ENCODE results near the gene SPTB.

Gene SPTB

DNA sequence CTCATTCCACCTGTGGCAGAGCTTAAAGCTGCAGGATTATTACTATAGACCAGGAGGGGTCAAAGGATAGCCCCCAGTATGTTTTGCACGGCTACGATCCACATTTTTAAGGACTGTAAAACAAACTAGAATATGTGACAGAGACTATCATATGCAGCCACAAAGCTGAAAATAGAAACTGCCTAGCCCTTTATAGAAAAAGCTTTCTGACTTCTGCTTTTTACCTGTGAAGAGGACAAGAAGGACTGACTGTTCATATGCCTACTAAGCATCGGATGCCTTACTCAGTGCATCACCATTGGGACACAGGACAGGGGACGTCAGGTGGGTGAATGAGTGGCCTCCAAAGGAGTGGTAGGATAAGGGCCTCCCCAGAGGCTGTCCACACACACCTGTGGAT lies 29.8 kb downstream of the SPTB start:
- TF ChIP-seq YY1 (IDR thresholded peaks at IDR 0.05; ENCODE audit: insufficient read depth, insufficient read length) (no peak), SUZ12 (IDR thresholded peaks at IDR 0.05; ENCODE audit: extremely low read depth, insufficient read depth, insufficient read length) (no peak), ZNF274 (IDR thresholded peaks at IDR 0.05; ENCODE audit: low read depth, low read length) (no peak)
- no peak overlapping the region for H3K4me3 ChIP-seq (ENCODE audit: insufficient read length, low read depth)
- H3K9me3 ChIP-seq (ENCODE audit: insufficient read depth, low read length) = no peaks in the 10 kb centered on the region
- no peaks in the 10 kb centered on the region for H3K36me3 ChIP-seq (ENCODE audit: insufficient read depth, insufficient read length, low read length)
- no peak overlapping the region for H3K9ac ChIP-seq (ENCODE audit: insufficient read length, low read depth)
- H3K27me3 ChIP-seq (ENCODE audit: insufficient read depth, insufficient read length) = peaks cover 11% of the 10 kb centered on the region
- DNase-seq (ENCODE audit: low read depth, low spot score) = no peak
- H3K4me1 ChIP-seq (ENCODE audit: insufficient read depth, insufficient read length) = no peaks in the 10 kb centered on the region

DNA sequence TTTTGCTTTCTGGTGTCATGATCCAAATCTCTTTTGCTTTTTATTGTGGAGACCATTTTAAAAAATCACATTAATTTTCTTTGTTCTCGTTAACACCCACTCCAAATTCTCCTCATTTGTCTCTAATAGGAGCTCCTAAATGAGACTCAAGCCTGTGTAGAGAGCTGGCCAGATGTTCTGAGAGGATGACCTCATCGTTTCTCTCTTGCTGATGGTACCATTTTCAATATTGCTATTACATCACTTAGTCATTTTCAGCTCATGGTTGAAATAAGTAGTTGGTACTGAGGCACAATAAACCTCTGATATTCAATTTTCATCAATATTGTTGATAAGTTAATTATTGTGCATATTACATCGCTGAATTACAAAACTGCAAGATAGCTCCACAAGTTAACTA lies 31.5 kb downstream of the SPTB start:
- no peak overlapping the region for H3K4me3 ChIP-seq (ENCODE audit: insufficient read length, low read depth)
- no peak for DNase-seq (ENCODE audit: low read depth, low spot score)
- TF ChIP-seq ZNF274 (IDR thresholded peaks at IDR 0.05; ENCODE audit: low read depth, low read length) (no peak), YY1 (IDR thresholded peaks at IDR 0.05; ENCODE audit: insufficient read depth, insufficient read length) (no peak), SUZ12 (IDR thresholded peaks at IDR 0.05; ENCODE audit: extremely low read depth, insufficient read depth, insufficient read length) (no peak)
- H3K9ac ChIP-seq (ENCODE audit: insufficient read length, low read depth) = no peak overlapping the region
- no peaks in the 10 kb centered on the region for H3K36me3 ChIP-seq (ENCODE audit: insufficient read depth, insufficient read length, low read length)
- H3K27me3 ChIP-seq (ENCODE audit: insufficient read depth, insufficient read length) = peaks cover 11% of the 10 kb centered on the region
- no peaks in the 10 kb centered on the region for H3K4me1 ChIP-seq (ENCODE audit: insufficient read depth, insufficient read length)
- H3K9me3 ChIP-seq (ENCODE audit: insufficient read depth, low read length) = no peaks in the 10 kb centered on the region

DNA sequence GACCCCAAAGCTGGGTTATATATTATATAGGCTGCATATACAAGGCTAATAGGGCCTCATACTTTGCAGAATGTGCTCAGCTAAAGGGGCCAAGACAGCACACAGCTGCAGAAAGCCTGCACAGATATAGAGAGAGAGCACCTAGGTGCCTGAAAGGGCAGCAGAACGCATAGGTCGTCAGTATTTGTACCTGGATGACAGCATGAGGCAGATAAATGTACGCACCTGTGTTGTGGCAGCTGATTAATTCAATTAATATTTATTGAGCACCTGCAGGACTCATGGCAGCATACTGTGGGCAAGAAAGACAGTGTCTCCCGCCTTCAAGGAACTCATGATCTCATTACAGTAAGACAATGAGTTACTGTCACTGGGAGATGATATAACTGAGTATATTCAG lies 33.4 kb downstream of the SPTB start:
- Histone ChIP-seq H3K9me3 (ENCODE audit: insufficient read depth, low read length) (no peaks in the 10 kb centered on the region), H3K4me3 (ENCODE audit: insufficient read length, low read depth) (no peak overlapping the region), H3K27me3 (ENCODE audit: insufficient read depth, insufficient read length) (peaks cover 11% of the 10 kb centered on the region), H3K4me1 (ENCODE audit: insufficient read depth, insufficient read length) (no peaks in the 10 kb centered on the region), H3K36me3 (ENCODE audit: insufficient read depth, insufficient read length, low read length) (no peaks in the 10 kb centered on the region), H3K9ac (ENCODE audit: insufficient read length, low read depth) (no peak overlapping the region)
- DNase-seq (ENCODE audit: low read depth, low spot score) = no peak
- TF ChIP-seq SUZ12 (IDR thresholded peaks at IDR 0.05; ENCODE audit: extremely low read depth, insufficient read depth, insufficient read length) (no peak), YY1 (IDR thresholded peaks at IDR 0.05; ENCODE audit: insufficient read depth, insufficient read length) (no peak), ZNF274 (IDR thresholded peaks at IDR 0.05; ENCODE audit: low read depth, low read length) (no peak)

DNA sequence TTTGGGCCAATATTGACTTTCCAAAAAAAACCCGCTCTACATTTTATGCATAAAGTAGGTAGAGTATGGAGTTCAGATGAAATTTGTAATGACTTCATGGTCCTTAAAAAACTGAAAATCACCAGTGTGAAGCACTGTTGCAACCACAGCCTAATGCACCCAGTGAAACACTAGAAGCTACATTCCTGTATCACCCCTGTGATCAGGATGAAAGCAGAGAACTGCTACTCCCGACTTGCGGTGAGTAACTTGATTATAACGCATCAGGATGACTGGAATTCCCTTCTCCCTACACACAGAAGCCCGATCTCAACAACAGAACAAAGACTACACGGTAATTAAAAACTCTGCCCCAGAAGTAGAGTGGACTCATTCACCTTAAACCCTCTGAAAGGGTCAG lies 33.8 kb downstream of the SPTB start:
- H3K4me3 ChIP-seq (ENCODE audit: insufficient read length, low read depth) = no peak overlapping the region
- H3K27me3 ChIP-seq (ENCODE audit: insufficient read depth, insufficient read length) = peaks cover 11% of the 10 kb centered on the region
- no peak overlapping the region for H3K9ac ChIP-seq (ENCODE audit: insufficient read length, low read depth)
- H3K9me3 ChIP-seq (ENCODE audit: insufficient read depth, low read length) = no peaks in the 10 kb centered on the region
- no peak for TF ChIP-seq YY1 (IDR thresholded peaks at IDR 0.05; ENCODE audit: insufficient read depth, insufficient read length)
- no peak for TF ChIP-seq ZNF274 (IDR thresholded peaks at IDR 0.05; ENCODE audit: low read depth, low read length)
- no peak for TF ChIP-seq SUZ12 (IDR thresholded peaks at IDR 0.05; ENCODE audit: extremely low read depth, insufficient read depth, insufficient read length)
- DNase-seq (ENCODE audit: low read depth, low spot score) = no peak
- no peaks in the 10 kb centered on the region for H3K36me3 ChIP-seq (ENCODE audit: insufficient read depth, insufficient read length, low read length)
- H3K4me1 ChIP-seq (ENCODE audit: insufficient read depth, insufficient read length) = no peaks in the 10 kb centered on the region

DNA sequence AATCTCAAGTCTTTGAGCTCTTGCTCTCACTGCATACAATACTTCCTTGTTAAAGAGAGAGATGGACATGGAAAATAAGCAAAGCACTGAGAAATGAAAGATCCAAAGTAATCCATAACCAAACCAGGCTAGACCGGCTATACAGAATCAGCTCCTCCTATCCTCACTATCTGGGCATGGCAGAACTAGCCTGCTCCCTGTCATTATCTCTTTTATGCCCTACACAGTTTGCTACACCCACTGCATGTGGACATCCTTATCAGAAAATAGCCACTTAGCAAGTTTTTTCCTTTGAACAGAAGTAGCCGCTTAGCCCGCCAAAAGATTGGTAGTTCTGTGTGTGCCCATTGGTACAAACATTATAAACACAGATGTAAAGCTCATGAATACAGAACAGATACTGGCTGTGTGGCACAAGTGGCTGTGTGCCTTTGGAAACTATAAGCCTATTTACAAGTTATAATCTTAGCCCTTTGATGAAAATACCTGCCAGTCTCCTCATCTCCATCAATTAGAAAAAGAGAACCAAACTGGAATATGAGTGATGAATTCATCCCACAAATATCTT lies 34.7 kb downstream of the SPTB start:
- no peak overlapping the region for H3K4me3 ChIP-seq (ENCODE audit: insufficient read length, low read depth)
- H3K4me1 ChIP-seq (ENCODE audit: insufficient read depth, insufficient read length) = no peaks in the 10 kb centered on the region
- H3K9ac ChIP-seq (ENCODE audit: insufficient read length, low read depth) = no peak overlapping the region
- TF ChIP-seq ZNF274 (IDR thresholded peaks at IDR 0.05; ENCODE audit: low read depth, low read length) (no peak), YY1 (IDR thresholded peaks at IDR 0.05; ENCODE audit: insufficient read depth, insufficient read length) (no peak), SUZ12 (IDR thresholded peaks at IDR 0.05; ENCODE audit: extremely low read depth, insufficient read depth, insufficient read length) (no peak)
- H3K36me3 ChIP-seq (ENCODE audit: insufficient read depth, insufficient read length, low read length) = no peaks in the 10 kb centered on the region
- DNase-seq (ENCODE audit: low read depth, low spot score) = no peak
- H3K27me3 ChIP-seq (ENCODE audit: insufficient read depth, insufficient read length) = peaks cover 11% of the 10 kb centered on the region
- no peaks in the 10 kb centered on the region for H3K9me3 ChIP-seq (ENCODE audit: insufficient read depth, low read length)

DNA sequence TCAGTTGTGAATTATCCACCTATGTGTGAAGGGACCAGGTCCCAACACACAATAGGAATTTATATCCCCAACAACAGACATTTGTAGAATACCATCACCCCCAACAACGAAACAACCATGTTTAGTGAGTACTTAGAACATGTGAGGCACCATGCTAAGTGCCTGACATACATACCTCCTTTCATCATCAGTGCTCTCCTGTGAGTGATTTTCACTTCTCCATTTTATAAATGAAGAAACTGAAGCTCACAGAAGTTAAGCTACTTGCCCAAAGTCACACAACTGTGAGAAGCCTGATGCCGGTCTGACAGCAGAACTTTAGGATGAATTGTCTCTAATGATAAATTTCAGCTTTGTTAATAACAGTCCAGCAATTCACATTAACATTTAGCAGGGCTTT lies 35.4 kb downstream of the SPTB start:
- no peak overlapping the region for H3K4me3 ChIP-seq (ENCODE audit: insufficient read length, low read depth)
- H3K9ac ChIP-seq (ENCODE audit: insufficient read length, low read depth) = no peak overlapping the region
- H3K36me3 ChIP-seq (ENCODE audit: insufficient read depth, insufficient read length, low read length) = no peaks in the 10 kb centered on the region
- TF ChIP-seq YY1 (IDR thresholded peaks at IDR 0.05; ENCODE audit: insufficient read depth, insufficient read length) (no peak), ZNF274 (IDR thresholded peaks at IDR 0.05; ENCODE audit: low read depth, low read length) (no peak), SUZ12 (IDR thresholded peaks at IDR 0.05; ENCODE audit: extremely low read depth, insufficient read depth, insufficient read length) (no peak)
- no peak for DNase-seq (ENCODE audit: low read depth, low spot score)
- H3K27me3 ChIP-seq (ENCODE audit: insufficient read depth, insufficient read length) = peaks cover 11% of the 10 kb centered on the region
- no peaks in the 10 kb centered on the region for H3K4me1 ChIP-seq (ENCODE audit: insufficient read depth, insufficient read length)
- no peaks in the 10 kb centered on the region for H3K9me3 ChIP-seq (ENCODE audit: insufficient read depth, low read length)

DNA sequence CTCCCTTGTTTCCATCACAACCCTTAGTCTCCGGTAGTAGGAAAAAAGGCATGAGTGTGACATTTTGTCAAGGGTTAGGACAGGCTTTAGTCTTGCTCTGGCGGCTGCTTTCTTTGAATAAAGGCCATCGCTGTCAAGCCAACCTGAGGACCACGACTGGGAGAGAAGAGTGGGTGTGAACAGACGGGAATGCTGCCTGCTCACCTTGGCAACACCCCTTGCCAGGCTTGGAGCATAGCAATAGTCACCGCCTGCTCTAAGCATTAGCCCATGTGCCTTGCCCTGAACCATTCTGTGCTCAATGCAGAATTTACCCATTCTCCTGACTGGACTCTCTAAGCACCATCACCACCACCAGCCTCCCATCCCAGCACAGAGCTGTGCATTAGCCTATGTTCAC lies 36.2 kb downstream of the SPTB start:
- DNase-seq (ENCODE audit: low read depth, low spot score) = no peak
- Histone ChIP-seq H3K9me3 (ENCODE audit: insufficient read depth, low read length) (no peaks in the 10 kb centered on the region), H3K9ac (ENCODE audit: insufficient read length, low read depth) (no peak overlapping the region), H3K4me1 (ENCODE audit: insufficient read depth, insufficient read length) (no peaks in the 10 kb centered on the region), H3K4me3 (ENCODE audit: insufficient read length, low read depth) (no peak overlapping the region), H3K36me3 (ENCODE audit: insufficient read depth, insufficient read length, low read length) (no peaks in the 10 kb centered on the region), H3K27me3 (ENCODE audit: insufficient read depth, insufficient read length) (peaks cover 11% of the 10 kb centered on the region)
- TF ChIP-seq YY1 (IDR thresholded peaks at IDR 0.05; ENCODE audit: insufficient read depth, insufficient read length) (no peak), SUZ12 (IDR thresholded peaks at IDR 0.05; ENCODE audit: extremely low read depth, insufficient read depth, insufficient read length) (no peak), ZNF274 (IDR thresholded peaks at IDR 0.05; ENCODE audit: low read depth, low read length) (no peak)

Measured in NT2/D1 (cell line).